ENCODE results near the gene RNF149.

GRCh38 chr2:101349893-101350662 is 41.6 kb upstream of the RNF149 start:
- TF ChIP-seq CTCF (IDR thresholded peaks at IDR 0.05) (peak in 1 of 6 experiments; percentile 20), POLR2A (IDR thresholded peaks at IDR 0.05) (no peak)

Measured in adrenal gland (tissue), 5 donors.